ENCODE data around the gene CIP2A.

- TF ChIP-seq, protein P1, sequence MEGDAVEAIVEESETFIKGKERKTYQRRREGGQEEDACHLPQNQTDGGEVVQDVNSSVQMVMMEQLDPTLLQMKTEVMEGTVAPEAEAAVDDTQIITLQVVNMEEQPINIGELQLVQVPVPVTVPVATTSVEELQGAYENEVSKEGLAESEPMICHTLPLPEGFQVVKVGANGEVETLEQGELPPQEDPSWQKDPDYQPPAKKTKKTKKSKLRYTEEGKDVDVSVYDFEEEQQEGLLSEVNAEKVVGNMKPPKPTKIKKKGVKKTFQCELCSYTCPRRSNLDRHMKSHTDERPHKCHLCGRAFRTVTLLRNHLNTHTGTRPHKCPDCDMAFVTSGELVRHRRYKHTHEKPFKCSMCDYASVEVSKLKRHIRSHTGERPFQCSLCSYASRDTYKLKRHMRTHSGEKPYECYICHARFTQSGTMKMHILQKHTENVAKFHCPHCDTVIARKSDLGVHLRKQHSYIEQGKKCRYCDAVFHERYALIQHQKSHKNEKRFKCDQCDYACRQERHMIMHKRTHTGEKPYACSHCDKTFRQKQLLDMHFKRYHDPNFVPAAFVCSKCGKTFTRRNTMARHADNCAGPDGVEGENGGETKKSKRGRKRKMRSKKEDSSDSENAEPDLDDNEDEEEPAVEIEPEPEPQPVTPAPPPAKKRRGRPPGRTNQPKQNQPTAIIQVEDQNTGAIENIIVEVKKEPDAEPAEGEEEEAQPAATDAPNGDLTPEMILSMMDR (IDR thresholded peaks at IDR 0.05), result no peak
- no peak for TF ChIP-seq EZH2phosphoT487 (IDR thresholded peaks at IDR 0.05)
Measured at GRCh38 chr3:108510496-108510895, 78.7 kb downstream of the CIP2A start, which contains the start of gene MYH15.
